ENCODE results near the gene DBX2. TPM values are rescaled to one million over a fixed set of nuclear protein-coding genes. Genes with fewer than 3 reads are reported as not detected.
A peak's percentile ranks its signal among the peaks of the same experiment; 100 is the strongest.

Gene DBX2
- total and polyA plus RNA-seq, 2 experiments from 2014 or later: 0.07 to 0.18 TPM

DNA sequence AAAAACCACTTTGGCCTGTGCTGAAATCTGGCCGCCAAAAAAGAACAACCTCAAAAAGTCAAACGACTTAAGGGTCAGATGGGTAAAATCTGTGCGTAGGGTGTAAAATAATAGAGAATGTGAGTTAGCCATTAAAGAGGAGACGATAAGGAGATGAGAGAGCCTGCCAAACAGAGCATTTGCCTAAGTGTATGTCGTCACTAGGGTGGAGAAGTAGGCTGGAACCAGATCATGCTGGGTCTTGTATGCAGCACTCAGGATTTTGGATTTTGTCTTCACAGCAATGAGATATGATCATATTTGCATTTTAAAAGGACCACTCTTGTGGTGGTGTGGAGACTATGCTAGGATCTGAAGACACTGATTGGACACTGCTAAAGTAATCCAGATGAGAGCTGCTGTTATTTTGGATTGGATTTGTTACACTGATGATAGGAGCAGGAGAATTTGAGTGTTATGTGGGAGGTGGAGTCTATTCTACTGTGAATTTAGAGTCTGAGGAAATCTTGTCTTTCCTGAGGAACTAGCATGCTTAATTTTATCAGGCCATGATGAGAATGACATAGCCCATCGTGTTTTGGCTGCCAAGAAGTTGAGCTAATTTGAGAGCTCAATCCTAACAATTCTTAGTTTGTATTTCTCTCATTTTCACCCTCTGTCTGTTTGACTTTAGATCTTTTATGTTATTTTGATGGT, 24.8 kb upstream of the DBX2 start:
- no peak for ATAC-seq
- no peak for DNase-seq (ENCODE audit: low spot score)
- peaks cover 49% of the 10 kb centered on the region for H3K4me1 Mint-ChIP-seq

GRCh38 chr12:45065125-45065626, 14.3 kb upstream of the DBX2 start:
- Histone ChIP-seq H3K27me3 (ENCODE audit: insufficient read depth) (no peaks in the 10 kb centered on the region), H3K79me2 (replicated peaks; ENCODE audit: insufficient read depth) (no peaks in the 10 kb centered on the region), H3K4me3 (no peak overlapping the region), H3K4me2 (no peak overlapping the region), H4K20me1 (replicated peaks; ENCODE audit: insufficient read depth) (no peaks in the 10 kb centered on the region), H3K9me2 (ENCODE audit: insufficient read depth) (peaks cover 13% of the 10 kb centered on the region), H3K36me3 (ENCODE audit: insufficient read depth) (0 out of 2 replicates have a peak, but pooled peaks cover 2% of the 10 kb centered on the region), H3F3A (replicated peaks; ENCODE audit: low read depth) (no peaks in the 10 kb centered on the region), H3K4me1 (ENCODE audit: insufficient read depth) (no peaks in the 10 kb centered on the region), H3K27ac (ENCODE audit: low read depth) (no peak overlapping the region), H2AFZ (peak overlapping the region; percentile 90)
- TF ChIP-seq, protein P1, sequence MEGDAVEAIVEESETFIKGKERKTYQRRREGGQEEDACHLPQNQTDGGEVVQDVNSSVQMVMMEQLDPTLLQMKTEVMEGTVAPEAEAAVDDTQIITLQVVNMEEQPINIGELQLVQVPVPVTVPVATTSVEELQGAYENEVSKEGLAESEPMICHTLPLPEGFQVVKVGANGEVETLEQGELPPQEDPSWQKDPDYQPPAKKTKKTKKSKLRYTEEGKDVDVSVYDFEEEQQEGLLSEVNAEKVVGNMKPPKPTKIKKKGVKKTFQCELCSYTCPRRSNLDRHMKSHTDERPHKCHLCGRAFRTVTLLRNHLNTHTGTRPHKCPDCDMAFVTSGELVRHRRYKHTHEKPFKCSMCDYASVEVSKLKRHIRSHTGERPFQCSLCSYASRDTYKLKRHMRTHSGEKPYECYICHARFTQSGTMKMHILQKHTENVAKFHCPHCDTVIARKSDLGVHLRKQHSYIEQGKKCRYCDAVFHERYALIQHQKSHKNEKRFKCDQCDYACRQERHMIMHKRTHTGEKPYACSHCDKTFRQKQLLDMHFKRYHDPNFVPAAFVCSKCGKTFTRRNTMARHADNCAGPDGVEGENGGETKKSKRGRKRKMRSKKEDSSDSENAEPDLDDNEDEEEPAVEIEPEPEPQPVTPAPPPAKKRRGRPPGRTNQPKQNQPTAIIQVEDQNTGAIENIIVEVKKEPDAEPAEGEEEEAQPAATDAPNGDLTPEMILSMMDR (conservative IDR thresholded peaks at IDR 0.05; ENCODE audit: low read depth in 2 of 2): peak; percentile 31 to 45
- TF ChIP-seq, protein P2, sequence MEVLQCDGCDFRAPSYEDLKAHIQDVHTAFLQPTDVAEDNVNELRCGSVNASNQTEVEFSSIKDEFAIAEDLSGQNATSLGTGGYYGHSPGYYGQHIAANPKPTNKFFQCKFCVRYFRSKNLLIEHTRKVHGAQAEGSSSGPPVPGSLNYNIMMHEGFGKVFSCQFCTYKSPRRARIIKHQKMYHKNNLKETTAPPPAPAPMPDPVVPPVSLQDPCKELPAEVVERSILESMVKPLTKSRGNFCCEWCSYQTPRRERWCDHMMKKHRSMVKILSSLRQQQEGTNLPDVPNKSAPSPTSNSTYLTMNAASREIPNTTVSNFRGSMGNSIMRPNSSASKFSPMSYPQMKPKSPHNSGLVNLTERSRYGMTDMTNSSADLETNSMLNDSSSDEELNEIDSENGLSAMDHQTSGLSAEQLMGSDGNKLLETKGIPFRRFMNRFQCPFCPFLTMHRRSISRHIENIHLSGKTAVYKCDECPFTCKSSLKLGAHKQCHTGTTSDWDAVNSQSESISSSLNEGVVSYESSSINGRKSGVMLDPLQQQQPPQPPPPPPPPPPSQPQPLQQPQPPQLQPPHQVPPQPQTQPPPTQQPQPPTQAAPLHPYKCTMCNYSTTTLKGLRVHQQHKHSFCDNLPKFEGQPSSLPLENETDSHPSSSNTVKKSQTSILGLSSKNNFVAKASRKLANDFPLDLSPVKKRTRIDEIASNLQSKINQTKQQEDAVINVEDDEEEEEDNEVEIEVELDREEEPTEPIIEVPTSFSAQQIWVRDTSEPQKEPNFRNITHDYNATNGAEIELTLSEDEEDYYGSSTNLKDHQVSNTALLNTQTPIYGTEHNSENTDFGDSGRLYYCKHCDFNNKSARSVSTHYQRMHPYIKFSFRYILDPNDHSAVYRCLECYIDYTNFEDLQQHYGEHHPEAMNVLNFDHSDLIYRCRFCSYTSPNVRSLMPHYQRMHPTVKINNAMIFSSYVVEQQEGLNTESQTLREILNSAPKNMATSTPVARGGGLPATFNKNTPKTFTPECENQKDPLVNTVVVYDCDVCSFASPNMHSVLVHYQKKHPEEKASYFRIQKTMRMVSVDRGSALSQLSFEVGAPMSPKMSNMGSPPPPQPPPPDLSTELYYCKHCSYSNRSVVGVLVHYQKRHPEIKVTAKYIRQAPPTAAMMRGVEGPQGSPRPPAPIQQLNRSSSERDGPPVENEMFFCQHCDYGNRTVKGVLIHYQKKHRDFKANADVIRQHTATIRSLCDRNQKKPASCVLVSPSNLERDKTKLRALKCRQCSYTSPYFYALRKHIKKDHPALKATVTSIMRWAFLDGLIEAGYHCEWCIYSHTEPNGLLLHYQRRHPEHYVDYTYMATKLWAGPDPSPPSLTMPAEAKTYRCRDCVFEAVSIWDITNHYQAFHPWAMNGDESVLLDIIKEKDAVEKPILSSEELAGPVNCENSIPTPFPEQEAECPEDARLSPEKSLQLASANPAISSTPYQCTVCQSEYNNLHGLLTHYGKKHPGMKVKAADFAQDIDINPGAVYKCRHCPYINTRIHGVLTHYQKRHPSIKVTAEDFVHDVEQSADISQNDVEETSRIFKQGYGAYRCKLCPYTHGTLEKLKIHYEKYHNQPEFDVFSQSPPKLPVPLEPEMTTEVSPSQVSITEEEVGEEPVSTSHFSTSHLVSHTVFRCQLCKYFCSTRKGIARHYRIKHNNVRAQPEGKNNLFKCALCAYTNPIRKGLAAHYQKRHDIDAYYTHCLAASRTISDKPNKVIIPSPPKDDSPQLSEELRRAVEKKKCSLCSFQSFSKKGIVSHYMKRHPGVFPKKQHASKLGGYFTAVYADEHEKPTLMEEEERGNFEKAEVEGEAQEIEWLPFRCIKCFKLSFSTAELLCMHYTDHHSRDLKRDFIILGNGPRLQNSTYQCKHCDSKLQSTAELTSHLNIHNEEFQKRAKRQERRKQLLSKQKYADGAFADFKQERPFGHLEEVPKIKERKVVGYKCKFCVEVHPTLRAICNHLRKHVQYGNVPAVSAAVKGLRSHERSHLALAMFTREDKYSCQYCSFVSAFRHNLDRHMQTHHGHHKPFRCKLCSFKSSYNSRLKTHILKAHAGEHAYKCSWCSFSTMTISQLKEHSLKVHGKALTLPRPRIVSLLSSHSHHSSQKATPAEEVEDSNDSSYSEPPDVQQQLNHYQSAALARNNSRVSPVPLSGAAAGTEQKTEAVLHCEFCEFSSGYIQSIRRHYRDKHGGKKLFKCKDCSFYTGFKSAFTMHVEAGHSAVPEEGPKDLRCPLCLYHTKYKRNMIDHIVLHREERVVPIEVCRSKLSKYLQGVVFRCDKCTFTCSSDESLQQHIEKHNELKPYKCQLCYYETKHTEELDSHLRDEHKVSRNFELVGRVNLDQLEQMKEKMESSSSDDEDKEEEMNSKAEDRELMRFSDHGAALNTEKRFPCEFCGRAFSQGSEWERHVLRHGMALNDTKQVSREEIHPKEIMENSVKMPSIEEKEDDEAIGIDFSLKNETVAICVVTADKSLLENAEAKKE (CRISPR knock-in tag; IDR thresholded peaks at IDR 0.05): no peak
- no peak for DNase-seq (ENCODE audit: low spot score)
- H3K36me3 Mint-ChIP-seq (ENCODE audit: low read depth): peaks cover 19% of the 10 kb centered on the region
- peaks cover 13% of the 10 kb centered on the region for H3K9me3 Mint-ChIP-seq
- no peaks in the 10 kb centered on the region for H3K4me1 Mint-ChIP-seq
- ATAC-seq: no peak
- no peak overlapping the region for H3K27ac Mint-ChIP-seq
- no peaks in the 10 kb centered on the region for H3K27me3 Mint-ChIP-seq (ENCODE audit: insufficient read depth, low read depth, poor library complexity)
- H3K4me3 Mint-ChIP-seq: no peak overlapping the region

More for the DNA sequence above, 24.8 kb upstream of the DBX2 start:
- no peak overlapping the region for H3K4me3 ChIP-seq
- TF ChIP-seq NANOG (IDR thresholded peaks at IDR 0.05; ENCODE audit: borderline replicate concordance) (no peak), ZNF114 (CRISPR knock-in tag; IDR thresholded peaks at IDR 0.05) (no peak)
- TF ChIP-seq, protein P1 (conservative IDR thresholded peaks at IDR 0.05; ENCODE audit: low read depth in 2 of 2): no peak
- peak overlapping the region; percentile 12; the same call in 1 of the 2 replicates for H2AFZ ChIP-seq
- no peaks in the 10 kb centered on the region for H3K27me3 ChIP-seq (ENCODE audit: insufficient read depth)
- Mint-ChIP-seq H3K36me3 (ENCODE audit: low read depth) (no peaks in the 10 kb centered on the region), H3K27ac (peak overlapping the region; percentile 91), H3K9me3 (no peaks in the 10 kb centered on the region), H3K4me3 (peak overlapping the region; percentile 1; the same call in 1 of the 3 replicates), H3K27me3 (ENCODE audit: insufficient read depth, low read depth, poor library complexity) (peaks cover 2% of the 10 kb centered on the region)
- H3K9me2 ChIP-seq (ENCODE audit: insufficient read depth): no peaks in the 10 kb centered on the region
- H3K4me1 ChIP-seq (ENCODE audit: insufficient read depth): peaks cover 47% of the 10 kb centered on the region
- peak overlapping the region; percentile 72 for H3K4me2 ChIP-seq
- H4K20me1 ChIP-seq (replicated peaks; ENCODE audit: insufficient read depth): no peaks in the 10 kb centered on the region
- H3K36me3 ChIP-seq (ENCODE audit: insufficient read depth): no peaks in the 10 kb centered on the region
- no peaks in the 10 kb centered on the region for H3K79me2 ChIP-seq (replicated peaks; ENCODE audit: insufficient read depth)
- H3F3A ChIP-seq (replicated peaks; ENCODE audit: low read depth): no peaks in the 10 kb centered on the region
- peak overlapping the region; percentile 92 for H3K27ac ChIP-seq (ENCODE audit: low read depth)
